PC-9 (cell line): ENCODE measurements around the gene KLHL6. TPM values are rescaled to one million over a fixed set of nuclear protein-coding genes. Genes with fewer than 3 reads are reported as not detected.

Source experiments
- BruUV-seq: library from RNA; stranded (reverse); fragments of 400-500 nt; replicated peaks from 2 replicates; lab custom pipeline; 2021; lab: Mats Ljungman, UMichigan
- CTCF ChIA-PET: fragments of 300-600 bp; sonication (Branson Sonifier 250); formaldehyde crosslinking; loops from one replicate; lab custom pipeline; 2022; ENCODE audit warnings: antibody characterized with exemption; lab: Charles Lee
- POLR2A ChIA-PET: fragments of 300-600 bp; sonication (Branson Sonifier 250); formaldehyde crosslinking; loops from one replicate; lab custom pipeline; 2022; ENCODE audit warnings: antibody characterized with exemption; ENCODE audit not compliant: unreplicated experiment; lab: Charles Lee
- DNase-seq, 2 experiments: peaks; one replicate each; pipeline versions ENCODE4 v3.0.0 to v3.0.0-alpha.2; 2015 to 2022; ENCODE audit warnings: mixed read lengths in 1 of 2
- H2AFZ ChIP-seq: fragments of 200-600 bp; sonication (generic); 2 replicates; pipeline ENCODE4 v1.8.1; 2017; ENCODE audit warnings: antibody characterized with exemption
- H3F3A ChIP-seq: fragments of 200-600 bp; sonication (generic); 2 replicates; pipeline ENCODE4 v1.8.1; 2017; ENCODE audit warnings: antibody characterized with exemption, mild to moderate bottlenecking, low read depth; ENCODE audit not compliant: insufficient read depth
- H3K27ac ChIP-seq: fragments of 200-600 bp; sonication (generic); 2 replicates; pipeline ENCODE4 v1.6.1; 2016; ENCODE audit warnings: mixed run types
- H3K27me3 ChIP-seq: fragments of 200-600 bp; sonication (generic); 2 replicates; pipeline ENCODE4 v1.6.1; 2016; ENCODE audit warnings: low read depth, mixed run types; ENCODE audit not compliant: insufficient read depth
- H3K36me3 ChIP-seq: fragments of 200-600 bp; sonication (generic); 2 replicates; pipeline ENCODE4 v1.6.1; 2016; ENCODE audit warnings: low read depth, mixed run types
- H3K4me1 ChIP-seq: fragments of 200-600 bp; sonication (generic); replicated peaks from 2 replicates; pipeline ENCODE4 v1.6.1; 2016; ENCODE audit warnings: mixed run types; ENCODE audit not compliant: insufficient read depth
- H3K4me2 ChIP-seq: fragments of 200-600 bp; sonication (generic); 2 replicates; pipeline ENCODE4 v1.6.1; 2017; ENCODE audit warnings: mixed run types
- H3K4me3 ChIP-seq: fragments of 200-600 bp; sonication (generic); 2 replicates; pipeline ENCODE4 v1.6.1; 2016; ENCODE audit warnings: mixed run types
- H3K79me2 ChIP-seq: fragments of 200-600 bp; sonication (generic); 2 replicates; pipeline ENCODE4 v1.6.1; 2017; ENCODE audit warnings: low read depth, mixed run types
- H3K9me2 ChIP-seq: fragments of 200-600 bp; sonication (generic); 2 replicates; pipeline ENCODE4 v1.8.1; 2017; ENCODE audit warnings: mild to moderate bottlenecking; ENCODE audit not compliant: insufficient read depth
- H3K9me3 ChIP-seq: fragments of 200-600 bp; sonication (generic); 2 replicates; pipeline ENCODE4 v1.8.1; 2016; ENCODE audit warnings: low read depth; ENCODE audit not compliant: insufficient read depth
- H4K20me1 ChIP-seq: fragments of 200-600 bp; sonication (generic); 2 replicates; pipeline ENCODE4 v1.8.1; 2017; ENCODE audit not compliant: insufficient read depth
- CTCF ChIP-seq: fragments of 200-600 bp; sonication (generic); conservative IDR thresholded peaks from 2 replicates; pipeline ENCODE4 v1.6.1; 2017; ENCODE audit warnings: mixed run types, antibody characterized with exemption, mild to moderate bottlenecking, moderate library complexity
- EZH2 ChIP-seq: fragments of 200-600 bp; sonication (generic); IDR thresholded peaks from 2 replicates; pipeline ENCODE4 v1.8.0; 2017; ENCODE audit warnings: antibody characterized with exemption, low read depth
- intact Hi-C: fragments of 100-400 bp; cut with micrococcal nuclease; formaldehyde crosslinking; loops from one replicate; pipeline ENCODE4 v1.10.0; 2022; ENCODE audit not compliant: unreplicated experiment
- total RNA-seq: library from RNA; stranded (reverse); gene quantifications from 2 replicates; pipeline ENCODE4 v1.2.3, GENCODE V29; 2021

Gene KLHL6
- total RNA-seq, 1 experiment from 2014 or later: 0.04 TPM

GRCh38 chr3:183519891-183520290 is 35.6 kb downstream of the KLHL6 start:
- intact Hi-C loops: no loop called here
- no peaks in the 10 kb centered on the region for H4K20me1 ChIP-seq
- H3K4me2 ChIP-seq: no peak overlapping the region
- BruUV-seq: no TSS peak
- H3K27ac ChIP-seq: no peak overlapping the region
- no peaks in the 10 kb centered on the region for H3K9me2 ChIP-seq
- CTCF ChIA-PET: no interaction called here
- no peaks in the 10 kb centered on the region for H3K9me3 ChIP-seq
- no peaks in the 10 kb centered on the region for H3K36me3 ChIP-seq
- H3K4me3 ChIP-seq: no peak overlapping the region
- no peak for DNase-seq
- TF ChIP-seq EZH2: no peak
- no peak for TF ChIP-seq CTCF
- H3K27me3 ChIP-seq: peaks cover 22% of the 10 kb centered on the region
- no peaks in the 10 kb centered on the region for H3K79me2 ChIP-seq
- H2AFZ ChIP-seq: no peak overlapping the region
- H3K4me1 ChIP-seq: no peaks in the 10 kb centered on the region
- POLR2A ChIA-PET: interaction anchor here (0.5 kb wide), 1 partner anchor 1280 kb away, joined by 3 read pairs; no protein-coding TSS in a partner anchor
- H3F3A ChIP-seq: no peaks in the 10 kb centered on the region

DNA sequence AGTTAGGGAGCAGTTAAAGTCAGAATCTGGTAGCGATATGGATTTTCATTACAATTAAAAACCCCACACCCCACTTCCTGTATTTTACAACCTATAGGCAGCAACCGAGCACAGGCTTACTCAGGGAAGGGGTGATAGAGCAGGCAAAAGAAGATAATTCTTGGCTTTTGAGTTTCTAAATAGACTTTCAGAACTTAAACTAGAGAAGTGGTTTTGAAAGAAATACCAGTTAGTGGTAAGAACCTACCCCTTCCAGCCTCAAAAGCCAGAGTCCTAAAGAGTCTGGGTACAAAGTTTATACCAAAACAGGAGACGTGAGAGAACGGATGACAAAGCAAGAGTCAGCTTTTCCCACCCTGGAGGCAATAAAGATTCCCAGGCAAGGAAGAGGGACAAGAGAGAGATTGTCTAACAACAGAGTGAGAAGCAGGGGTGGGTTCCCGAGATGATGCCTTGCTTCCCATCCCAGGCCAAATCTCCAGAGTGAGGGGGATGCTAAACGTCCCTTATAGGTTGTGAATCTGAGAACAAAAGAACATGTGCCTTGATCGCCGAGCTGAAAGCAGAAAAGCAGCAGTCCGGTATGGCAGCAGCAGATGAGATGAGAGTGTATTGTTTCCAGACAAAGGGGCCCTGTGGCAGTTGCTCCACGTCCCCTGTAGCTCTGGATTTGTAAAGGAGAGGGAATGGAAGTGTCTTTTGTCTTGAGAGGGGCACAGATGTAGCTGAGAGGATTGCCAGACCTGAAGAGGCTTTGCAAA is 36.8 kb downstream of the KLHL6 start:
- ChIA-PET CTCF (no interaction called here), POLR2A (no interaction called here)
- Histone ChIP-seq H3K4me2 (no peak overlapping the region), H3K4me1 (no peaks in the 10 kb centered on the region), H3K79me2 (no peaks in the 10 kb centered on the region), H3K9me2 (no peaks in the 10 kb centered on the region), H3K27ac (no peak overlapping the region), H3K9me3 (no peaks in the 10 kb centered on the region), H3K27me3 (peaks cover 22% of the 10 kb centered on the region), H3K4me3 (no peak overlapping the region), H3F3A (no peaks in the 10 kb centered on the region), H3K36me3 (no peaks in the 10 kb centered on the region), H2AFZ (no peak overlapping the region), H4K20me1 (no peaks in the 10 kb centered on the region)
- no peak for DNase-seq
- intact Hi-C loops: no loop called here
- BruUV-seq: no TSS peak
- TF ChIP-seq EZH2: no peak
- TF ChIP-seq CTCF: no peak

- Histone ChIP-seq H3K4me2 (no peak overlapping the region), H2AFZ (no peak overlapping the region), H3K4me3 (no peak overlapping the region), H4K20me1 (no peaks in the 10 kb centered on the region), H3K36me3 (no peaks in the 10 kb centered on the region), H3K79me2 (no peaks in the 10 kb centered on the region), H3K27ac (no peak overlapping the region), H3K4me1 (no peaks in the 10 kb centered on the region), H3K9me3 (no peaks in the 10 kb centered on the region), H3F3A (no peaks in the 10 kb centered on the region), H3K27me3 (peaks cover 22% of the 10 kb centered on the region), H3K9me2 (0 out of 2 replicates have a peak, but pooled peaks cover 3% of the 10 kb centered on the region)
- no peak for DNase-seq
- TF ChIP-seq EZH2: no peak
- TF ChIP-seq CTCF: no peak
- no TSS peak for BruUV-seq
- intact Hi-C loops: no loop called here
- POLR2A ChIA-PET: no interaction called here
- CTCF ChIA-PET: no interaction called here
Observed at GRCh38 chr3:183517607-183518006, 37.9 kb downstream of the KLHL6 start.
